MM.1S (cell line): ENCODE measurements around the gene NRM.

Source experiments
- CTCF ChIP-seq: fragments of 300-600 bp; sonication (generic); IDR thresholded peaks from 2 replicates; pipeline ENCODE4 v1.5.1; 2016; ENCODE audit warnings: antibody characterized with exemption, low read length, mixed read lengths
- EZH2 ChIP-seq: fragments of 300-600 bp; sonication (generic); optimal IDR thresholded peaks from 2 replicates; pipeline ENCODE3; 2017; ENCODE audit warnings: low read depth, mild to moderate bottlenecking, antibody characterized with exemption, low read length, mixed read lengths
- EZH2phosphoT487 ChIP-seq: fragments of 300-600 bp; sonication (generic); IDR thresholded peaks from 2 replicates; pipeline ENCODE4 v1.6.1; 2018; ENCODE audit warnings: antibody characterized with exemption, low read length

- no peak for TF ChIP-seq EZH2
- TF ChIP-seq CTCF = no peak
- TF ChIP-seq EZH2phosphoT487 = no peak
Observed at GRCh38 chr6:30714263-30714662, 23.5 kb upstream of the NRM start.
